Esophagus squamous epithelium (tissue), 4 donors: ENCODE data around the gene MUSTN1.

Experiments used
- CTCF ChIP-seq, 6 experiments: fragments of 450-650 bp in 4 of 6; fragments of 200-600 bp in 2 of 6; sonication (generic) in 2 of 6; IDR thresholded peaks; one replicate each; pipeline ENCODE4 v1.5.1; 2016 to 2019; ENCODE audit warnings: antibody characterized with exemption in 6 of 6, mild to moderate bottlenecking in 4 of 6, moderate library complexity in 4 of 6
- POLR2A ChIP-seq, 4 donors: fragments of 450-650 bp; IDR thresholded peaks; one replicate each; pipeline ENCODE4 v1.6.1; 2017; ENCODE audit warnings: antibody characterized with exemption in 4 of 4, mild to moderate bottlenecking in 4 of 4, moderate library complexity in 3 of 4

GRCh38 chr3:52816199-52816598, 18.6 kb downstream of the MUSTN1 start:
- TF ChIP-seq CTCF (IDR thresholded peaks at IDR 0.05), result no peak
- no peak for TF ChIP-seq POLR2A (IDR thresholded peaks at IDR 0.05)
